GM20000 (cell line): ENCODE results near the gene COMMD7.
A peak's percentile ranks its signal among the peaks of the same experiment; 100 is the strongest.

Experiments used
- DNase-seq: peaks from one replicate; pipeline ENCODE4 v3.0.0; 2012; ENCODE audit warnings: low spot score
- TF ChIP-seq, protein P1 (sequence below): IDR thresholded peaks from 2 replicates; pipeline ENCODE4 v1.5.1; 2012; ENCODE audit warnings: mild to moderate bottlenecking, control low read depth; ENCODE audit errors: extremely low read depth, missing control alignments

Gene COMMD7

DNA sequence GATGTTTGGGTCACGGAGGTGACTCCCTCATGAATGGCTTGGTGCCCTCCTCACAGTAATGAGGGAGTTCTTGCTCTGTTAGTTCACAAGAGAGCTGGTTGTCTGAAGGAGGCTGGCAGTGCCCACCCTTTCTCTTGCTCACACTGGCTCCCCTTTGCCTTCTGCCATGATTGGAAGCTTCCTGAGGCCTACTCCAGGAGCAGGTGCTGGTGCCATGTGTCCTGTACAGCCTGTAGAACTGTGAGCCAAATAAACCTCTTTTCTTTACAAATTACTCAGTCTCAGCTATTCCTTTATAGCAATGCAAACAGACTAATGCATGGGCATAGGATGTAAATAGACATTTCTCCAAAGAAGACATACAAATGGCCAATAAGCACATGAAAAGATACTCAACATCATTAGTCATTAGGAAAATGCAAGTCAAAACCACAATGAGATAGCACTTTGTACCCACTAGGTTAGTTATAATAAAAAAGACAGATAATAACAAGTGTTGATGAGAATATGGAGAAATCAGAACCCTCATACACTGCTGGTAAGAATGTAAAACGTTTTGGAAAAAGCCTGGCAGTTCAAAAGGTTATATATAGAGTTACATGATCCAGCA is 87.3 kb downstream of the COMMD7 start:
- DNase-seq = no peak
- TF ChIP-seq, protein P1, sequence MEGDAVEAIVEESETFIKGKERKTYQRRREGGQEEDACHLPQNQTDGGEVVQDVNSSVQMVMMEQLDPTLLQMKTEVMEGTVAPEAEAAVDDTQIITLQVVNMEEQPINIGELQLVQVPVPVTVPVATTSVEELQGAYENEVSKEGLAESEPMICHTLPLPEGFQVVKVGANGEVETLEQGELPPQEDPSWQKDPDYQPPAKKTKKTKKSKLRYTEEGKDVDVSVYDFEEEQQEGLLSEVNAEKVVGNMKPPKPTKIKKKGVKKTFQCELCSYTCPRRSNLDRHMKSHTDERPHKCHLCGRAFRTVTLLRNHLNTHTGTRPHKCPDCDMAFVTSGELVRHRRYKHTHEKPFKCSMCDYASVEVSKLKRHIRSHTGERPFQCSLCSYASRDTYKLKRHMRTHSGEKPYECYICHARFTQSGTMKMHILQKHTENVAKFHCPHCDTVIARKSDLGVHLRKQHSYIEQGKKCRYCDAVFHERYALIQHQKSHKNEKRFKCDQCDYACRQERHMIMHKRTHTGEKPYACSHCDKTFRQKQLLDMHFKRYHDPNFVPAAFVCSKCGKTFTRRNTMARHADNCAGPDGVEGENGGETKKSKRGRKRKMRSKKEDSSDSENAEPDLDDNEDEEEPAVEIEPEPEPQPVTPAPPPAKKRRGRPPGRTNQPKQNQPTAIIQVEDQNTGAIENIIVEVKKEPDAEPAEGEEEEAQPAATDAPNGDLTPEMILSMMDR = no peak

DNA sequence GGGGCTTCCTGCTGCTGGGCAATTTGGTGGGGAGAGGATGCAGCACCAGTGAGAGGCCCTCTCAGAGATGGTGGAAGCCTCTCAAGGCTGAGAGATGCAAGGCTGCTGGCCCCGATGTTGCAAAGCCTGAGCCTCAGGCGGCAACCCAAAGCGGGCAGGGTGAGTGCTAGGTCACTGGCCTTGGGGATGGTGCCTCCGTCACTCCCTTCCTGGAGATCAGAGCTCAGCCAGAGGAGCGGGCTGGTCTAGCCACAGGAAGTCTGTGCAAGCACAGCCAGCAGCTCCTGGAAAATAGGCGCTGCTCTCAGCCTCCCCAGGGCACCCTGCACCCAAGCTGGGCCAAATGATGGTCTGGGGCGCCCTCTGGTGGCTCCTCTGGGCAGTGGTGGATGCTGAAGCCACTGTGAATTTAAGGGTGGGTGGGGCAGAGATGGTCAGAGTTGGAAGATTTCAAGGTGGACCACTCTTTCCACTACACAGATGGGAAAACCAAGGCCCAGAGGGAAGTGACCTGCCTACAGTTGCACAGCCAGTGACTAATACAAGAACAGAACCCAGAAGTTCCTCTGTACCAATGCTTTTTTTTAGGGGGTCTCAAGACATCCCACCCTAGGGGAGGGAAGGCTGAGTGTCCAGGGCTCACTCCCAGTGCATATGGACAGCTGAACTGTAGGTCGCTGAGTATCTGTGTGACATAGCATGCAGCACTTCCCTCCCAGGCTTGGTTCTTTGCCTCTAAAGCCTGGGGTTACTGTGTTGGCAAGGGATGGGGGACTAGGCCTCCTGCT is 90.3 kb downstream of the COMMD7 start:
- TF ChIP-seq, protein P1 = peak; percentile 76

More for the DNA sequence above, 90.3 kb downstream of the COMMD7 start:
- peak; percentile 85 for DNase-seq
